ENCODE measurements around the gene SNX8.

SNX8 gene

DNA sequence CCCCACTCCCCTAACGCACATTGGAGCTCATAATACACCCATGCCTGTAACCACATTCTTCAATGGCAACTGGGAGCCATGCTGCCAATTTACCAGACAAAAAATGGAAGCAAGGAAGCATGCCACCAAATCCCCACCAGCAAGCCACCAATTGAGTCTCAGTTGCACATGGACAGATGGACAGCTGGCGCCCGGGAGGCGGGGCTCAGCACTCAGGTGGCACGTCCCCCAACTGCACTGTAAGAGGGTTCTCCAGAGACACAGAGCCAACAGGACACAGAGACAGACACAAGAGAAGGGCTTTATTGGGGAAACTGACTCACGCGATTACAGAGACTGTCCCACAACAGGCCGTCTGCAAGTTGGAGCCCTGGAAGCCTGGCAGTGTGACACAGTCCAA, 84.0 kb downstream of the SNX8 start:
- DNase-seq = no peak
- TF ChIP-seq GATA1 (IDR thresholded peaks at IDR 0.05; ENCODE audit: low read depth, low read length) = no peak

DNA sequence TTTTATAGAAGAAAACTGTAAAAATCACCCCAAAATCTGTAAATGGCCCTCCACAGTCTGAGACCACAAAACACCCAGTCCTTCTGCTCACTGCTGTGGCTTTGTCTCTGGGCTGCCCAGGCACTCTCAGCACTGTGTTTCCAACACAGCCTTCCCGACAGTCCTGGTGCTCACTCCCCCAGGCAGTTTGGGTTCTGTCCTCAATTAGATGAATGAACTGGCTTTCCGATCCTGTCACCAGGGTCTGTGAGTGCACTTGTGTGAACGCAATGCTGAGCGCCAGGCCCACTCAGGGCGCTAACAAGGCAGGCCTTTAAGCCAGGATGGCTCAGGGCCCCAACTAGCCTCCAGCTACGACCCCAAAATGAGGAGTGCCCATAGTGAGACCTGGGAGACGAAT, 84.8 kb downstream of the SNX8 start:
- no peak for DNase-seq
- TF ChIP-seq POLR2A (IDR thresholded peaks at IDR 0.05; ENCODE audit: low read length) (no peak), GATA1 (IDR thresholded peaks at IDR 0.05; ENCODE audit: low read depth, low read length) (no peak)

DNA sequence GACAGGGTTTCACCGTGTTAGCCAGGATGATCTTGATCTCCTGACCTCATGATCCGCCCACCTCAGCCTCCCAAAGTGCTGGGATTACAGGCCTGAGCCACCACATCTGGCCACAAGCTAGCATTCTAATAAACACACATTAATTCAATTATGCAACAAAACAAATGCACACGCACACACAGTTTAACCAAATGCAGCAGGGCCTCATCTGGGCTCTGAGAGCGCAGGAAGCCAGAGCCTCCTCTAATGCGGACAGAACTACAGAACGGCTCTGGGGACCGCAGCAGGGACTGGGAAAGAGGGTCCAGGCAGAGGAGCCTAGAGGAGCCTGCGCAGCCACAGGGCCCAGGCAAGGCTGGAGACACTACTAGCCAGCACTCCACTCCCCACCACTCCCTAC, 85.3 kb downstream of the SNX8 start:
- no peak for DNase-seq
- TF ChIP-seq POLR2A (IDR thresholded peaks at IDR 0.05; ENCODE audit: low read length) (no peak), GATA1 (IDR thresholded peaks at IDR 0.05; ENCODE audit: low read depth, low read length) (no peak)

DNA sequence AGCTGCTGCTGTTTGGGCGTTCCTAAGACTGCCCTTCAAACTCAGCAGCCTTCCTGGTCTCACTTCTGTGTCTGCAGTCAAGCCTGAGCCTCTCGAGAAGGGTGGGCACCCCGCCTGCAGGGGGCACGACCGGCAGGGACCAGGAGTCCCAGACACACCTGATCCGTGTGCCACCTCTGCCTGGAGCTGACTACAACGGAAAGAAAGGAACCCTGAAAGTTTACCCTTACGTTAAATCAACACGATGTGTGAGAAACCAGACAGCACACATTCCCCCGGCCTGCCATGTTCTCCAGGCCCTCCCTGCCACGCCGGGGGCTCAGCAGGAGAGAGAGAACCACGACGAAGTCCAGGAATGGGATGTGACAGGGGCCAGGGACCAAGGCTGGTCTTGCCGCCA, 86.5 kb downstream of the SNX8 start:
- TF ChIP-seq POLR2A (IDR thresholded peaks at IDR 0.05; ENCODE audit: low read length) = no peak
- no peak for TF ChIP-seq GATA1 (IDR thresholded peaks at IDR 0.05; ENCODE audit: low read depth, low read length)
- no peak for DNase-seq

DNA sequence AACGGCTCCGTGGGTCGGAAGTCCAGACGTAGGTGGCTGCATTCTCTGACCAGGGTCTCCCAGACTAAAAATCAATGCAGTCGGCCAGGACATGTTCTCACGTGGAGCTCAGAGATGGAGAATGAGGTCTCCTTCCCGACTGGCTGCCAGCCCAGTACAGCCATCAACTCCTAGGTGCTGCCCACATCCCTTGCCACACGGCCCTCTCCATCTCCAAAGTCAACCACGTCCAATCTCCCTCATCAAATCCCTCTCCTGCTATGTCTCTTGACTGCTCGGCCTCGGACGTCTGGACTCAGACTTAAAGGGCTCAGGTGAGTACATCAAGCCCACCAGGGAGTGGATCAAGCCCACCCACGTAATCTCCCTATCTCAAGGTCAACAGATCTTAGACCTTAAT, 88.4 kb downstream of the SNX8 start:
- no peak for DNase-seq
- TF ChIP-seq GATA1 (IDR thresholded peaks at IDR 0.05; ENCODE audit: low read depth, low read length) (no peak), POLR2A (IDR thresholded peaks at IDR 0.05; ENCODE audit: low read length) (no peak)

DNA sequence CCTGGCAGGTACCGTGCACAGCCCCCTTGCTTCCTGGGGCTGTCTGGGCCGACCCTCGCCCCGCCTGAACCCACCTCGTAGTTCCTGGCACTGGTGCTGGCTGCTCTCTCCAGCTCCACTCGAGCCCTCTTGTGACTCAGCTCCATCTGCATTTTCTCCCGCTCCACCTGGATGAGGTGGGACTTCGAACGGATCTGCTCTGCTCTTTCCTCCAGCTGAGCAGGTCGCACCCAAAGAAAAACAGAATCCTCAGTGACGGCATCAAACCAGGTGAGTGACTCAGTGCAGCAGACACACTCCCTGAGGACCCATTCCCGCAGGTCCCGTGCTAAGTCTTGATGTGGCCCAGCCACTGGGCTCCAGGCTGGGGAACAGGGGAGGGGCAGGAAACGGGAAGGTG, 88.9 kb downstream of the SNX8 start:
- DNase-seq = no peak
- no peak for TF ChIP-seq POLR2A (IDR thresholded peaks at IDR 0.05; ENCODE audit: low read length)
- no peak for TF ChIP-seq GATA1 (IDR thresholded peaks at IDR 0.05; ENCODE audit: low read depth, low read length)

DNA sequence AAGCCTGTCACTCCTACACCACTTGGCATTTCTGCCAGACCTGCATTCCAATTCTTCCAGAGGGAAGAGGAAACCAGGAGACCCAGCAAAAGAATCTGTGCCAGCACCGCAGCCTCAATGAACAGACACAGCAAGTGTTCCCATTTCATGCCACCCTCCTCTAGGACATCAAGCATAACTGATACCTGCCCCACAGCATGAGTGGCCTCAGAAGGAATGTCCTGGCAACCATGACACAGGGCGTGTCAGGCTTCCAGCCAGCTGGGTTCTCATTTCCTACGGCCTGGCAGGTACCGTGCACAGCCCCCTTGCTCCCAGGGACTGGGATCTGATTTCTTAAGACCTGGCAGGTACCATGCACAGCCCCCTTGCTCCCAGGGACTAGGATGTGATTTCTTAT, 89.3 kb downstream of the SNX8 start:
- no peak for DNase-seq
- TF ChIP-seq POLR2A (IDR thresholded peaks at IDR 0.05; ENCODE audit: low read length) = no peak
- TF ChIP-seq GATA1 (IDR thresholded peaks at IDR 0.05; ENCODE audit: low read depth, low read length) = no peak

DNA sequence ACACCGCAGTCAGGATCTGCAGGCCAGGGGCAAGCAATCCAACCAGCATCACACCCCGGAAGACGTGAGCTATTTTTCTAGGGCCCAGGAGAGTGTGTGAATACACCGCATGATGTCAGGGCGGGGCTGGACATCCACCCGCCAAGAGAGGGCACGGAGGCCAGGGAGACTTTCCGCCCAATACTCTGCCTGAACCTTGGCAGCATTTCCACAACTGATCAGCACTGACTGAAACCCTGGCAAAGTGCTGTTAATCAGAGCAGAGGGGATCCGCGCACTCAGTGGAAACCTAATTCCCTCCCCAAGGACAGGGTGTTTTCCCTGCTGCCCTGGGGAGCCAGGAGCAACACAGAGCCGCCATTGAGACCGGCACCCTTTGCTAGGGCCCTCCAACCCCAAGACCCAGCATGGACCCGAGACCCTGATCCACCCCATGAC, 89.7 kb downstream of the SNX8 start:
- no peak for TF ChIP-seq GATA1 (IDR thresholded peaks at IDR 0.05; ENCODE audit: low read depth, low read length)
- TF ChIP-seq POLR2A (IDR thresholded peaks at IDR 0.05; ENCODE audit: low read length) = no peak
- DNase-seq = no peak

DNA sequence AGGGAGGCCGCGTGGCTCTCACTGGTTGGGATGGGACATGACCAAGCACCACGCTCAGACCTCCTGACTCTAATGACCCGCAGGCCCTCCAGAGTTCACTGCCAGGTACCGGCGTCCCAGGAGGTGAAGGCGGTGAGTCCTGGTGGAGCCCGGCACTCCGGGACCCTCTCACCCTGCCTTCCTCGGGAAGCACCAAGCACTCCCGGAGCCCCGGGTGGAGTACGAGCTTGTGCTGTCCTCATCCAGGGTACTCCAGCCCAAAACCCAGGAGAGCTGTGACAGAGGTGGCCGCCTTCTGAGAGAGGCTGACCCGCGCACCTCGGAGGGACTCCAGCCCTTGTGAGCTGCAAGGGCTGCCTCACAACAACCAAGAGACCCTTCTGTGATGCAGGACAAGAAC, 90.9 kb downstream of the SNX8 start:
- TF ChIP-seq GATA1 (IDR thresholded peaks at IDR 0.05; ENCODE audit: low read depth, low read length) (no peak), POLR2A (IDR thresholded peaks at IDR 0.05; ENCODE audit: low read length) (no peak)
- no peak for DNase-seq

DNA sequence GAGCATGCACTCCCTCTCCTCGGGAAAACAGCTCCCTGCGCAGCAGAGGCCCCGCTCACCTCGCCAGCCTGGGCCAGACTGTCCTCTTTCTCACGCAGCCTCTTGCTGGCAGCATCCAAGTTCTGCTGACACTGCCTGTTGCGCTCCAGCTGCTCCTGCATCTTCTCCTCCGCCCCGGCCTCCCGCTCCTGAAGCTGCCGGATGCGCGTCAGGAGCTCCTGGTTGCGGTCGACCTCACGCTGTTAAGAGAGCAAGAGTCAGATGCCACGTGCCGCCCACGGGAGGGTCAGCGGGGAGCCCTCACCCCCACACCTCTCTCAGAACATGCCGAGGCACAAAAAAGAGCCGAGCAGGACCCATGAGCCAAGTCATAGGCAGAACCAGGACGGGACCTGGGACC, 91.7 kb downstream of the SNX8 start:
- no peak for DNase-seq
- TF ChIP-seq POLR2A (IDR thresholded peaks at IDR 0.05; ENCODE audit: low read length) = no peak
- no peak for TF ChIP-seq GATA1 (IDR thresholded peaks at IDR 0.05; ENCODE audit: low read depth, low read length)

DNA sequence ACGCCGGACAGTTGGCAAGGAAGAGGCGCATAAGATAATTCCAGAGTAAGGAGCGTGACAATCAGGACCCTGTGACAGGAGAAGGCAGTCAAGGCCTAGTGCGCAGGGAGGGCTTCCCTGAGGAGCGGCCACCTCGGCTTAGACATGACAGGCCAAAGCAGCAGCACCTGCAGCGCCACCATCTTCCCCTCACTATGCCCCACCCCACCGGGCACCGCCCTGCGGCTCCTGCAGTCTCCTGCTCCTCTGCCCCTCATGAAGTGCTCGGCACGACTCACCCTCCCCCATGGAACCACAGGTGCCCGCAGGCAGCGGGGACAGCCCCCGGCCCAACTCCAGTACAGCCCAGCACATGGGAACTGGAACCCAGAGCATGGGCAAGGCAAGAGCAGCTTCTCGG, 93.3 kb downstream of the SNX8 start:
- TF ChIP-seq POLR2A (IDR thresholded peaks at IDR 0.05; ENCODE audit: low read length) = no peak
- TF ChIP-seq GATA1 (IDR thresholded peaks at IDR 0.05; ENCODE audit: low read depth, low read length) = no peak
- no peak for DNase-seq

DNA sequence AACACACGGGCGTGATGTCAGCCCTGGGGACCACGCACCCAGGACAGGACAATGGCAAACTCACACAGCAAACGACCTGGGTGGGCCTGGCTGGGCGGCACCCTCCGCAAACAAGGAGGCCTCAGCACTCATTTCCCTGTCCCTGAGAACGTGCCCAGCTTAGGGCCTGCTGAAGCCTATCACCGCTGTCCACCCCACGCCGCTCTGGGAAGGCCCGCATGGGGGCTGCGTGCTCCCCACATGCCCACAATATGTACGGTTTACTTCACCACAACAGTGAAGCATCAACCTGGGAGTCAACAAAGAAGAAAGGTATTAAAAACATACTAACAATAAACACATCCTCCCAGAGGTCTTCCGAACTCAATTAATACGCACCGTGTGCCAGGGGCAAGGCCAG, 93.7 kb downstream of the SNX8 start:
- TF ChIP-seq POLR2A (IDR thresholded peaks at IDR 0.05; ENCODE audit: low read length) = no peak
- no peak for TF ChIP-seq GATA1 (IDR thresholded peaks at IDR 0.05; ENCODE audit: low read depth, low read length)
- DNase-seq = no peak

DNA sequence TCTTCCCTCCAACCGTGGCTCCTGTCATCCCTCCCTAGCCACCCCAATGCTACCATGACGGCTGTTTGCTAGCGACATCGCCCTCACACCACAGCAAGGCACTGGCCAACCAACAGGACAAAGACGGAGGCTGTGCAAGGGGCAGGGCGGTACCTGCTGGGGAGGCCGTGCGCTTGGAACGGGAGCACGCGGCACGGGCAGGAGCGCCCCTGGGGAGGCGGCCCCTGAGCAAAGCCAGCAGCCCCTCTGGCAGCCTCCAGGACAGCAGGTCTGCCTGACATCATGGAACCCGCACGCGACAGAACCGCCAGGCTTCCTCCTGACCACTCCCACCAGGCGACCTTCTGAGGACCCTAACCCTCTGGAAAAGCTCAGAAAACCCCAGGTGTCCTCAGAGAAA, 94.2 kb downstream of the SNX8 start:
- TF ChIP-seq GATA1 (IDR thresholded peaks at IDR 0.05; ENCODE audit: low read depth, low read length) = no peak
- TF ChIP-seq POLR2A (IDR thresholded peaks at IDR 0.05; ENCODE audit: low read length) = no peak

DNA sequence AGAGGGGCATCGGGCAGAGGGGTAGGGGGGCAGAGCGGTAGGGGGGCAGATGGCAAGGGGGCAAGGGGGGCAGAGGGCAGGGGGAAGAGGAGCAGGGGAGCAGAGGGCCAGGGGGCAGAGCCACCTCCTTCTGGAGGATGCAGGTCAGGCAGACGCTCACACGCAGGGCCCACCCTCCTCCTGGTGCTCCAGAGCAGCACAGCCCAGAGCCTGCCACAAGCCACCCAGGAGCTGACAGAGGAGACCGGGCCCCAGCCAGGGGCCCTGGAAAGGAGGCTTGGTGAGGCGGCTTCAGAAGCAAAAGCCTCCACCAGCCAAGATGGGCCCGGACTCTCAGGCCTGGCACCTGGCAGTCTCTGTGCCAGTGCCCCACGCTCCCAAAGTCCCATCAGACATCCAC, 94.6 kb downstream of the SNX8 start:
- TF ChIP-seq GATA1 (IDR thresholded peaks at IDR 0.05; ENCODE audit: low read depth, low read length) = no peak
- no peak for TF ChIP-seq POLR2A (IDR thresholded peaks at IDR 0.05; ENCODE audit: low read length)
- no peak for DNase-seq

More for the DNA sequence above, 94.2 kb downstream of the SNX8 start:
- DNase-seq = no peak

DNA sequence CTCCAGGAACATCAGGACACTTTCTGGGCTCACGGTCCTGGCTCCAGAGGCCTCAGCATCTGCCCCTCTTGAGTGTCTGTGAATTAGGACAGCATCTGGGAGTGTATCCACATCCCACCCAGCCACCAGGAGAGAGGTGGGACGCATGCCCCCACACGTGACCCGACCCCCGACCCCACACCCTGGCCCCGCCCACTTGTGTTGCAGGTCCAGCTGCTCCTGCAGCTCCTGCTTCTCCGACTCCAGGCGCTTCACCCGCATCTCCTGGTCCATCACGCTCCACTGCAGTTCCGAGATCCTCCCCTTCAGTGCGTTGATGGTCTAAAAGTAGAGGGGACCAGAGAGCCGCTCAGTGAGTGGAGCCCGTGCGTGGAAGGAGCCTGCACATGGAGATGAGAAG, 95.1 kb downstream of the SNX8 start:
- DNase-seq = no peak
- no peak for TF ChIP-seq GATA1 (IDR thresholded peaks at IDR 0.05; ENCODE audit: low read depth, low read length)
- no peak for TF ChIP-seq POLR2A (IDR thresholded peaks at IDR 0.05; ENCODE audit: low read length)

DNA sequence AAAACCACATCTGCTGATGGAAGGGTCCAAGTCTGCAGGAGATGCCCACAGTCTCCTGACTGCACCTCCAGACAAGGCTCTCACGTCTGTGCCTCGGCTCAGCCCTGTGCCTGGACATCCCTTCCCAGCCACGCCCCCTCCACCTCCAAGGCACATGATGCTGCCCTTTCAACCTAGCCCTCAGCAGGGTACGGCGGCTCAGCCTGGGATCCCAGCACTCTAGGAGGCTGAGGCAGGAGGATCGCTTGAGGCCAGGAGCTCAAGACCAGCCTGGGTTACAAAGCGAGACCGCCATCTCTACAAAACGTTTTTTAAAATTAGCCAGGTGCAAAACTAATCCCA, 95.8 kb downstream of the SNX8 start:
- TF ChIP-seq GATA1 (IDR thresholded peaks at IDR 0.05; ENCODE audit: low read depth, low read length) (no peak), POLR2A (IDR thresholded peaks at IDR 0.05; ENCODE audit: low read length) (no peak)
- DNase-seq = no peak

All from erythroblast (primary cell).